Caki2 (cell line): Measurements from ENCODE around the gene ZRANB3. TPM values are rescaled to one million over a fixed set of nuclear protein-coding genes. Genes with fewer than 3 reads are reported as not detected.

Source experiments
- total RNA-seq: library from RNA; depleted of rRNA; stranded (reverse); fragments of >200 nt; shearing (Covaris generic); gene quantifications from 2 replicates; pipeline ENCODE4 v1.2.3, GENCODE V29; 2014; ENCODE audit warnings: low replicate concordance; rRNA removed

The ZRANB3 gene
- total RNA-seq, 1 experiment from 2014 or later = 6.1 TPM

Other genes with a start within 250 kb of the ZRANB3 start
- 3.9 and 7.0 TPM in 2 replicates for gene R3HDM1, start 266 bp upstream of the ZRANB3 start, total RNA-seq
- 36.8 and 41.1 TPM in 2 replicates for gene UBXN4, start 210.6 kb upstream of the ZRANB3 start, total RNA-seq